GF-D8 (cell line): ENCODE measurements around the gene PLCB1.

ENCODE experiments used
- DNase-seq: peaks from one replicate; lab custom pipeline; 2025; lab: John Stamatoyannopoulos, UW

PLCB1 gene

DNA sequence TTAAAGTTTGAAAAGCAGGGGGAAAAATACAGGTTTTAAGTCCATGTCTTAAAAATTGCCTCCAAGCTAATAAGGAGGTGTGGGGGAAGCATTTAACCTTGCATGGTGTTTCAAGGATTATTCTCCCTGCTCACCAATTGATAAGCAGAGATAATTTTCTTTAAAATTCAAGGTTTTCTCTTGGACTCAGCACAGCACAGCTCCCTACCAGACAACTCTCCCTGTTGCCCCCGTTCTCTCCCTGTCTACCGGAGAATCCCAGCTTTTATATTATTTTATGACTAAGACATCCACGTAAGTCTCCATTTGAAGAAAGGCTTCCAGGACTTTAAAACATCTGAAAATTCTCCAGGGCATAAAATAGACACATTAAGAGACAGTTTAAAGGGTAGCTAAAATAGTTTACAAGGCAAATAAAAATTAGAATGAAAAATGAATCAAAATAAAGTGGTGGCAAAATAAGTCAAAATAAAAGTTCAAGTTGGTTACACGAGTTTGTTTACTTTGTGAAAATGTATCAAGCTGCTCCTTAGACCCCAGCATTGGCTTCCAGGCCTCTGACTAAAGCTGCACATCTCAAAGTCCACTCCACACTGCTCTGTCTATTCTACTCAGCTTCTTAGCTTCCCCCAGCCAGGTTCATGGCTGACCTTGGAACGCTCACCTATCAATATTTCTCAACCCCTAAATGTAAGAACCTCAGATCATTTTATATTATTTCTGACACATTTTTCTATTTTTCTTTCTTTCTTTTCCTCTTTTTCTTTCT lies 748.2 kb downstream of the PLCB1 start:
- no peak for DNase-seq

DNA sequence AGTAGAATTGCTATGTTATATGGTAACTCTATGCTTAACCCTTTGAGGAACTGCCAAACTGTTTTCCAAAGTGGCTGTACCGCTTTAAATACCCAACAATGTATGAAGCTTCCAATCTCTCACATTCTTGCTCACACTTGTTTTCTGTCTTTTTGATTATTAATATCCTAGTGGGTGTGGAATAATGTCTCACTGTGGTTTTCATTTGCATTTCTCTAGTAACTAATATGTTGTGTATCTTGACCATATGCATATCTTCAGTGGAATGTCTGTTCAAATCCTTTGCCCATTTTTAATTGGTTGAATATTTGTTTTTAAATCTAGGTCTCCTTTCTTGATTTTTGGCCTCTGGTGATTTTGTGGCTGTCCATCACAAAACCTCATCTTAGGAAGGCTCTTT lies 759.0 kb downstream of the PLCB1 start:
- DNase-seq: no peak

- no peak for DNase-seq
Measured at GRCh38 chr20:8895472-8895871, 763.4 kb downstream of the PLCB1 start.

DNA sequence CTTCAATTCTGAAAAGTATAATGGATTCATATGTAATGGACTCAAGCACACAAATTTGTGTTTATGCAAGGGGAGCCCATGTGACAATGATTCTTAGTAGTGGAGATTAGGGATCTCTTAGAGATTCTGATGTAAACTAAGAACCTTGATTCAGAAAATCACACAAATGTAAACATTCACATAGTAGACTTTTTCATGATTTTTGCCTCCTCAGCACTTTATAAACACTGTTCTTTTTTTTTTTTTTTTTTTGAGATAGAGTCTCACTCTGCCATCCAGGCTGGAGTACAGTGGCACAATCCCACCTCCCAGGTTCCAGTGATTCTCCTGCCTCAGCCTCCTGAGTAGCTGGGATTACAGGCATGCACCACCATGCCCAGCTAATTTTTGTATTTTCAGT lies 766.8 kb downstream of the PLCB1 start:
- DNase-seq: no peak

DNA sequence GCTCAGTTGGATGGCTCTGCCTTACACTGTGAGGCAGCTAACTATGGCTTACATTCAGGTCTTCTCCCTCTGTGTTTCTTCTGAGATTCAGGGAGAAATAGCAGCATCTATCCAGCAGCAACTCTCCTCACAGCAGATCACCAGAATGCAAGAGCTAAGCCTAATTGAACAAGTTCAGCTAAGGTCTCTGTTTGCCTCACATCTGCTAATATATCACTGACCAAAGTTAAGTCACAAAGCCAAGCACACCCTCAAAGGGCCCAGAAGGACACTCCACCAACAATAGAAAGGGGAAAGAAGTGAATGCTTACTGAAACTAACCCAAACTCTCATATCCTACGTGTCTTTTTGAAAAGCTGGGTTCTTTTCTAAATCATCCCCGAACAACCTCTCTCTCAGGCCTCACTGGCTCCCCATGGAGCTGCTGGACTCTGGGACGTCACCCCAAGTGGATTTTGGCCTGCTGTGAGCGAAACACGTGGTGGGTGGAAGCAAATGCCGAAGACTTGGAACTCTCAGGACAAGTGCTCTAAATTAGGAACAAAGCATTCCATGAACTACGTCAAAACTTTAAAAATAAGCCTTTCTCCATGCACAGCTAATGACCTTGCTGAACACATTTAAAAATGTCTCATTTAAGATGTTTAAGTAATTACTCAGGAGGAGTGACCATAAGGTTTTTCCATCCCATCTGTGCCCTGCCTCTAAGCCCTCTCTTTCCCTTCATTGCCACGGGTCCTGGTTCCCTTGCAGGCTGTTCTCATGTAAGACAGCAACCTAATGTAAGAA lies 769.4 kb downstream of the PLCB1 start:
- DNase-seq: no peak

DNA sequence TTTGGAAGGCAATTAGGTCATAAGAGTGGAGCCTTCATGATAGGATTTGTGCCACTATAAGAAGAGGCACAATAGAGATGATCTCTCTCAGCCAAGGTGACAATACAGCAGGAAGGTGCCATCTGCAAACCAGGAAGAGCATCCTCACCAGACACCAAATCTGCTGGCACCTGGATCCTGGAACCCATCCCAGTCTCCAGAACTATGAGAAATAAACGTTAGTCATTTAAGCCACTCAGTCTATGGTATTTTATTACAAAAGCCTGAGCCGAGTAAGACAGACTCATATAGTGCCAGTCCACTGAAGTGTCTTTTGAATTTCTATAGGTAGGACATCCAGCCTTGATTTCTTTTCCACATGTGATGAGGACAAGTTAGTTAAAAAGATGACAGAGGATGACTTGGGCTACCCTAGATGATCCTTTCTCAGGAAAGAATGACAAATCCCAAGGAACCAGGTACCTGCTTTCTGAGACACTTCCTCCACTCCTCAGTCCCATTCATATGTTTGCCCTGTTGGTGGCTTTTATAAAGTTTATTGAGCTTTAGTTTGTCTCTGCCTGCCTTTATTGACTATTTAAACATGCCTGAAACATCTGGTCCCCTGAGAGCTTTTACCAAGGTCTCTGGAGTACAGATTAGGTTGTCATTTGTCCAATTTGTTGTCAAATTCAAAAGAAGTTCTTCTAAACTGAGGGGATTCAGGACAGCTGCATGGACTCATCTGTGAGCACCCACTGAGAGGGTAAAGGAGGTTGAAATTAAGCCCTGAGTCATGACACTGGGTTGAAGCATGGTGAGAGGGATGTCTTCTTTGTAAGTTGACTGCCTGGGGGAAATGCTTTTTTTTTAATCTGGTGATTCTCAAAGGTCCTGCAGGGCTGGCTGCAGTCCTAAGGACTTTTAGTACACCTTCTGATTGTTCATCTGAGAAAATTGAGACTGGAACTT lies 771.9 kb downstream of the PLCB1 start:
- DNase-seq: no peak

- no peak for DNase-seq
Measured at GRCh38 chr20:8909596-8909995, 777.5 kb downstream of the PLCB1 start.

DNA sequence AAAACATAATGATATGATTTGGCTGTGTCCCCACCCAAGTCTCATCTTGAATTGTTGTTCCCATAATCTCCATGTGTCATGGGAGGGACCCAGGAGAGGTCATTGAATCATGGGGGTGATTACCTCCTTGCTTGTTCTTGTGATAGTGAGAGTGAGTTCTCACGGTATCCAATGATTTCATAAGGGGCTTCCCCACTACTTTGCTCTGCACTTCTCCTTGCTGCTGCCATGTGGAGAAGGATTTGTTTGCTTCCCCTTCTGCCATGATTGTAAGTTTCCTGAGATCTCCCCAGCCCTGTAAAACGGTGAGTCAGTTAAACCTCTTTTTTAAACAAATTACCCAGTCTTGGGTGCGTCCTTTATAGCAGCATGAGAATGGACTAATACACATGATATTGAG lies 780.0 kb downstream of the PLCB1 start:
- no peak for DNase-seq

DNA sequence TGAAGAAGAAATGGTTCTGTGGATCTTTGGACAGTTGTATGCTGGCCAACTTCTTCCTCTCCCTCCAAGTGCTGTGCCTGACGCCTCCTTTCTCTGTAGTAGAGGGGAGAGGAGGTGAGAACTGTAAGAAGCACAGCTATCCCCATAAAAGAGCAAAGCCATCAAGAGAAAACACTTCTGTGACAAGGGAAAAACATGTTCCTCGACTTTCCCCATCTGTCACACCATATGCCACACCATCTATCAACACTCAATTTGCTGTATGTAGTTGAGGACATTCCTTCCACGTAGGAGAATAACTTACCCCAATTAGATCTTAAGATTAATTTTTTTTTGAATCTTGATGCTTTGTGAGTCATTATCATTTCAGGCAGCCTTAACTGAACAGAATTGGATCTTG lies 780.7 kb downstream of the PLCB1 start:
- no peak for DNase-seq

DNA sequence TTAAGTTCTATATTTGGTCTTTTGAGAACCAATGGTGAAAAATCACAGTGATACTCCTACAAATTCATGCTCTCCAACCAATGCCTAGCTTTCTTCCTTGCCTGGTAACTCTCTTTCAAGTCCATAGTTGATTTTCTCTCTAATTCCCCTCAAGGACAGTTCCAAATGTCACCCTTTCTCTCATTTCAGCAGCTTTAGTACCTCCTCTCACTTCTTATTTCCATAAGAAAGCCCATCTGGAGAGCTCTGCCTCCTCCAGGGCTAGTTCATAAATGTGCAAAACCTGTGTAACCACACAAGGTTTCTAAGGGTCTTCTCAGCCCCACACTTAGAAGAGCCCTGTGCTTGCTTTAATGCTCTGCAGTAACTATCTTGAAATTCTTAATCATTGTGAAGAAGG lies 781.4 kb downstream of the PLCB1 start:
- DNase-seq: no peak

DNA sequence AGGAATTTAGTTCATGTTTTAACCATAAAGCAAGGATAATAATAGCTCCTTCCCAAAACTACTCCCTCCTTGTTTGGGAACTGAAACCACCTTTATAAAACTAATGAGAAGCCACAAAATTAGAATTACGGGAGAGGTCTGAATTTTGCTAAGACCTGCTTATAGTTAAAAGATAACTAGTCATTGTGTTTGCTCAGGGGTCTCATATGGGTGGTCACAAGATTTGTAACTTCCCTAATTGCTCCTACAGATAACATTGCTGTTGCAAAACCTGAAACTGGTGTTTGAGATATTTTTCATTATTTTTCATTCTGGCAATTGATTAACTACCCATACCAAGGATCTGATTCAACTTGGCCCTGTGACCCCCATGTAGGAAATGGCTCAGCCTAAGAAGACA lies 782.4 kb downstream of the PLCB1 start:
- DNase-seq: no peak

- DNase-seq: no peak
Measured at GRCh38 chr20:8917084-8917483, 785.0 kb downstream of the PLCB1 start.

DNA sequence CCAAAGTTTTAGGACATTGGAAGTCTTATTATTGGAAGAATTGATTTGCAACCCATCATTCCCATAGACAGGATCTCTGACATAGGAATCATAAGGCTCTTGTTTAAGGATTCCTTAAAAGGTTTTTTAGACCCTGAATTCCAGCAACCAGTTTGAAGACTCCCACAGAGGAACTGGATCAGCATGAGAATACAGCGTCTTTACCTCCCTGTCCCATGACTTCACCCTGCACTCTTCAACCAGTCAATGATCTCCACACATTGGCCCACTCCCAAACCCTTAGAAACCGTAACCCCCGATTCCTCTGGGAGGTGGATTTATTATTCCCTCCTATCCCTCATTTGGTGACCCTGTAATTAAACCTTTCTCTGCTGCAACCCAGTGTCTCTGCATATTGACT lies 786.1 kb downstream of the PLCB1 start:
- DNase-seq: no peak

DNA sequence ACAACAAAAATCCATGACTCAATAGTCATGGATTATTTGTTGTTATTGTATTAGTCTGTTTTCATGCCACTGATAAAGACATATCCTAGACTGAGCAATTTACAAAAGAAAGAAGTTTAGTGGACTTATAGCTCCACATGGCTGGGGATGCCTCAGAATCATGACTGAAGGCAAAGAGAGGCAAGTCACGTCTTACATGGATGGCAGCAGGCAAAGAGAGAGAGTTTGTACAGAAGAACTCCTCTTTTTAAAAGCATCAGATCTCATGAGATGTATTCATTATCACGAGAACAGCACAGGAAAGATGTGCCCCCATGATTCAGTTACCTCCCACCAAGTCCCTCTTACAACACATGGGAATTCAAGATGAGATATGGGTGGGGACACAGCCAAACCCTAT lies 792.5 kb downstream of the PLCB1 start:
- DNase-seq: no peak

- no peak for DNase-seq
Measured at GRCh38 chr20:8930726-8931125, 798.7 kb downstream of the PLCB1 start.

GRCh38 chr20:8932192-8933165 lies 800.4 kb downstream of the PLCB1 start:
- DNase-seq: no peak

- DNase-seq: no peak
Measured at GRCh38 chr20:8933381-8933807, 801.3 kb downstream of the PLCB1 start.

GRCh38 chr20:8934362-8934761 lies 802.3 kb downstream of the PLCB1 start:
- DNase-seq: no peak
